Measurements from ENCODE around the gene CDK16. TPM values are rescaled to one million over a fixed set of nuclear protein-coding genes. Genes with fewer than 3 reads are reported as not detected.

CDK16 gene
- total RNA-seq, 1 experiment from 2014 or later = 168 TPM

GRCh38 chrX:47180346-47180745 is 38.1 kb upstream of the CDK16 start:
- POLR2A ChIA-PET (ENCODE audit: low non-redundant PET) = no interaction called here
- no TSS peak for BruUV-seq (replicated peaks)
- CTCF ChIA-PET = no interaction called here
- no peaks in the 10 kb centered on the region for H3K4me1 ChIP-seq (ENCODE audit: insufficient read depth, low read length, poor library complexity, severe bottlenecking)
- H3K36me3 ChIP-seq (ENCODE audit: insufficient read depth, low read length, poor library complexity, severe bottlenecking) = peaks cover 46% of the 10 kb centered on the region
- no peaks in the 10 kb centered on the region for H3K27me3 ChIP-seq (replicated peaks; ENCODE audit: insufficient read depth, low read depth, low read length, poor library complexity)
- TF ChIP-seq CTCF (conservative IDR thresholded peaks at IDR 0.05; ENCODE audit: low read depth, low read length) (no peak), EZH2 (IDR thresholded peaks at IDR 0.05; ENCODE audit: borderline replicate concordance, low read depth, low read length, poor library complexity, severe bottlenecking) (no peak)
- no peak for DNase-seq (ENCODE audit: low spot score)
- H3K9me3 ChIP-seq (ENCODE audit: low read depth, low read length, poor library complexity, severe bottlenecking) = no peaks in the 10 kb centered on the region
- H3K4me3 ChIP-seq (ENCODE audit: low read depth, low read length, poor library complexity, severe bottlenecking) = no peak overlapping the region
- intact Hi-C loops (cut with micrococcal nuclease; ENCODE audit: unreplicated experiment) = no loop called here
- H3K27ac ChIP-seq (ENCODE audit: low read depth, low read length, poor library complexity, severe bottlenecking) = no peak overlapping the region

- Histone ChIP-seq H3K4me3 (ENCODE audit: low read depth, low read length, poor library complexity, severe bottlenecking) (no peak overlapping the region), H3K36me3 (ENCODE audit: insufficient read depth, low read length, poor library complexity, severe bottlenecking) (peaks cover 44% of the 10 kb centered on the region), H3K27ac (ENCODE audit: low read depth, low read length, poor library complexity, severe bottlenecking) (no peak overlapping the region), H3K27me3 (replicated peaks; ENCODE audit: insufficient read depth, low read depth, low read length, poor library complexity) (no peaks in the 10 kb centered on the region), H3K4me1 (ENCODE audit: insufficient read depth, low read length, poor library complexity, severe bottlenecking) (no peaks in the 10 kb centered on the region), H3K9me3 (ENCODE audit: low read depth, low read length, poor library complexity, severe bottlenecking) (no peaks in the 10 kb centered on the region)
- no TSS peak for BruUV-seq (replicated peaks)
- intact Hi-C loops (cut with micrococcal nuclease; ENCODE audit: unreplicated experiment) = no loop called here
- no peak for TF ChIP-seq CTCF (conservative IDR thresholded peaks at IDR 0.05; ENCODE audit: low read depth, low read length)
- no peak for TF ChIP-seq EZH2 (IDR thresholded peaks at IDR 0.05; ENCODE audit: borderline replicate concordance, low read depth, low read length, poor library complexity, severe bottlenecking)
- ChIA-PET CTCF (no interaction called here), POLR2A (ENCODE audit: low non-redundant PET) (no interaction called here)
- DNase-seq (ENCODE audit: low spot score) = no peak
These were observed 37.2 kb upstream of the CDK16 start for GRCh38 chrX:47181301-47181700.

DNA sequence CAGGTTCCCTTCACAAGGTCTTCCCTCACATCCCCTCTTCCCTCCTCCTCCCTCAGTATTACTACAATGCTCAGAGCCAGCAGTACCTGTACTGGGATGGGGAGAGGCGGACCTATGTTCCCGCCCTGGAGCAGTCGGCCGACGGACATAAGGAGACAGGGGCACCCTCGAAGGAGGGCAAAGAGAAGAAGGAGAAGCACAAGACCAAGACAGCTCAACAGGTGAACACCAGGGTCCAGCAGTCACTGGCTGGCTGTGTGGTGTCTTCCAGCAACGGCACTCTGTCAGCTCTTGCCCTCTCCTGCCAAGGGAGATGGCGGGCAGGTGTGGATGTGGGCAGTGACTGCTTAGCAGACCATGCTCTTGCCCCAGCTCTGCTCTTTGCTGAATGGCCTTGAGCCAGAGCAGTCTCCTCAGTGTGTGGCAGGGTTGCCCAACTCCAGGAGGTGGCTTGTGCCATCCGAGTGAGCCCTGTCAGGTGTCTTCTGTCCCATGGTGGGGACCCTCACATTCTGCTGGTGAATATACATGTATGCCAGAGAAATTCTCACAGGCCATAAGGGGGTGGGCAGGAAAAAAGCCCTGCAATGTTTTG is 36.3 kb upstream of the CDK16 start:
- CTCF ChIA-PET = no interaction called here
- BruUV-seq (replicated peaks) = no TSS peak
- DNase-seq (ENCODE audit: low spot score) = no peak

More for the DNA sequence above, 36.3 kb upstream of the CDK16 start:
- intact Hi-C loops (cut with micrococcal nuclease; ENCODE audit: unreplicated experiment) = no loop called here
- Histone ChIP-seq H3K9me3 (ENCODE audit: low read depth, low read length, poor library complexity, severe bottlenecking) (no peaks in the 10 kb centered on the region), H3K4me3 (ENCODE audit: low read depth, low read length, poor library complexity, severe bottlenecking) (no peak overlapping the region), H3K4me1 (ENCODE audit: insufficient read depth, low read length, poor library complexity, severe bottlenecking) (no peaks in the 10 kb centered on the region), H3K27ac (ENCODE audit: low read depth, low read length, poor library complexity, severe bottlenecking) (no peak overlapping the region), H3K36me3 (ENCODE audit: insufficient read depth, low read length, poor library complexity, severe bottlenecking) (peaks cover 39% of the 10 kb centered on the region), H3K27me3 (replicated peaks; ENCODE audit: insufficient read depth, low read depth, low read length, poor library complexity) (no peaks in the 10 kb centered on the region)
- TF ChIP-seq EZH2 (IDR thresholded peaks at IDR 0.05; ENCODE audit: borderline replicate concordance, low read depth, low read length, poor library complexity, severe bottlenecking) (no peak), CTCF (conservative IDR thresholded peaks at IDR 0.05; ENCODE audit: low read depth, low read length) (no peak)
- POLR2A ChIA-PET (ENCODE audit: low non-redundant PET) = no interaction called here
